ENCODE results near the gene NRIP1. TPM values are rescaled to one million over a fixed set of nuclear protein-coding genes. Genes with fewer than 3 reads are reported as not detected.
"Not testable (repeated sequence)": the region's sequence is repeated elsewhere in the genome, so short reads cannot be mapped to it uniquely, and the experiment has no call there.

The NRIP1 gene
- total RNA-seq, 1 donor: 121 TPM

- no peak for DNase-seq (ENCODE audit: low read depth in 2 of 3, low spot score in 2 of 3)
These were observed 25.0 kb downstream of the NRIP1 start for GRCh38 chr21:15039607-15040299.

GRCh38 chr21:15037900-15038293 lies 26.9 kb downstream of the NRIP1 start:
- no peak for DNase-seq (ENCODE audit: low read depth in 2 of 3, low spot score in 2 of 3)

- no peak for DNase-seq (ENCODE audit: low read depth in 2 of 3, low spot score in 2 of 3)
These were observed 27.5 kb downstream of the NRIP1 start for GRCh38 chr21:15037095-15037899.

DNA sequence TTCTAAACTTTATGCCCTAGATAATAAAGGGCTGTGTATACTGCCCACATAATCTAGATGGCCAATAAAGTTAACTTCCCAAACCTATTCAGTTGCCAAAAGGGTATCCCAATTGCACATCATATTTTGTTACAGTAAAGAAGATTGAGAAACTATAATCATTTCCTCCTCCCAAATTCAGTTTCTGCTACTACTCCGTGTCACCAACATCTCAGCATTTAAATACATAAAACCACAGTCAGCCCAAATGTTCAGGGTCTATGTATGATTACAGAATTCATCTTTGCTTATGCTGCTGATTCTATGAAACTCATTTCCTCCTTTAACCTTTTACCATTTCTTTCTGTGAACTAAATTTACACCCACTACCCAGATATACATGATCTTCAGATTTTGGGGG lies 28.6 kb downstream of the NRIP1 start:
- DNase-seq (ENCODE audit: low read depth in 2 of 3, low spot score in 2 of 3): no peak

DNA sequence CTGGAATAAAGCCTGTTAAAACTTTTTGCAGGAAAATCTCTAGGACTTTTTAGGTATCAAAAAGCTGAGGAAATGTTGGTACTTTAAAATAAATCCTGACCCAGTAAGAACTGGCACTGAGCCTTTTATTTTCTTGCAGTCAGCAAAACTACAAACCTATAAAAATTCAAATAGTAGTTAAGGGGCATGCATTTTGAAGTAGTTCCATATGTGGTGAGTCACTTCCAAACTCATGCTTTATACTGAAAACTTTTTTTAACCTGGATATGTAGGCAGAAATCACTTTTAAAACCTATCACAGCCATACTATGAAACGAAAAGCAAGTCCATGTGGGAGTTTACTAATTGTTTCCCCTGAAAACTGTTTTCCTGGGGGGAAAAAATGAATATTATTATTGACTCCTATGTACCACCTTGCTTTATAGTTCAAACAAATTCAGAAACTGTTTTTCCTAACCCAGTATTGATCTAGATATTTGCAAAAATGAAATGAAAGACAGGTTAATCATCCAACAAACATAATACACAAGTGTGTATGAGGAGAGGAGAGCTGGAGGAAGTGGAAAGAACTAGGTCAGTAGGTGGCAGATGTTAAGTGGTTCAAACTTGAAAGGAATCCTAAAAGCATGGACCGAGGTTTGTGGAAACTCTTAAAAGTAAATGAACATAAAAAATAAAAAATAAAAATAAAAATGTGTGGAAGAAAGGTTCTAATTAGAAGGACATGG lies 30.5 kb downstream of the NRIP1 start:
- no peak for DNase-seq (ENCODE audit: low read depth in 2 of 3, low spot score in 2 of 3)

DNA sequence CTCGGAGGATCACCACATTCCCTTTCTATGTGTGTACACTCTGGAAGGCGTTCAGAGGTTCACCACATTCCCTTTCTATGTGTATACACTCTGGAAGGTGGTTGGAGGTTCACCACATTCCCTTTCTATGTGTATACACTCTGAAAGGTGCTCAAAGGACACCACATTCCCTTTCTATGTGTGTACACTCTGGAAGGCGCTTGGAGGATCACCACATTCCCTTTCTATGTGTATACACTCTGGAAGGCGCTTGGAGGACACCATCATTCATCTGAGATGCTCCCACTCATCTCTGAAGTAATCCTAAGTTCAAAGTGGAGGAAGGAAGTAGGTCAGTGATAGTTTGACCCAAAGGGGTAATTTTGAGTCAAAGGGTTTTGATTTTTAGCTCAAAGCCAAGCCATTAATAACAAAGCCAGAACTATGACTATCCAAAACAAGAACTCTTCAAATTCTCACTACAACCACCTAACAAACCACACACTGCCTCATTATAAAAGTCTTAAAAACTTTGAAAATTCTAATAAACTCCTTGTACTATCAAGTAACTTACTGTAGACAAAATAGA lies 32.9 kb downstream of the NRIP1 start:
- no peak for DNase-seq (ENCODE audit: low read depth in 2 of 3, low spot score in 2 of 3)

DNA sequence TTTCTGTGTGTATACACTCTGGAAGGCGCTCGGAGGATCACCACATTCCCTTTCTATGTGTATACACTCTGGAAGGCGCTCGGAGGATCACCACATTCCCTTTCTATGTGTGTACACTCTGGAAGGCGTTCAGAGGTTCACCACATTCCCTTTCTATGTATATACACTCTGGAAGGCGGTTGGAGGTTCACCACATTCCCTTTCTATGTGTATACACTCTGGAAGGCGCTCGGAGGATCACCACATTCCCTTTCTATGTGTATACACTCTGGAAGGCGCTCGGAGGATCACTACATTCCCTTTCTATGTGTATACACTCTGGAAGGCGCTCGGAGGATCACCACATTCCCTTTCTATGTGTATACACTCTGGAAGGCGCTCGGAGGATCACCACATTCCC lies 33.4 kb downstream of the NRIP1 start:
- not testable (repeated sequence) for DNase-seq (ENCODE audit: low read depth in 2 of 3, low spot score in 2 of 3)

- DNase-seq (ENCODE audit: low read depth in 2 of 3, low spot score in 2 of 3): not testable (repeated sequence)
These were observed 33.9 kb downstream of the NRIP1 start for GRCh38 chr21:15030861-15031260.

- peak in 1 of 3 donors; percentile 24 for DNase-seq (ENCODE audit: low read depth in 2 of 3, low spot score in 2 of 3)
These were observed 35.7 kb downstream of the NRIP1 start for GRCh38 chr21:15029077-15029476.

DNA sequence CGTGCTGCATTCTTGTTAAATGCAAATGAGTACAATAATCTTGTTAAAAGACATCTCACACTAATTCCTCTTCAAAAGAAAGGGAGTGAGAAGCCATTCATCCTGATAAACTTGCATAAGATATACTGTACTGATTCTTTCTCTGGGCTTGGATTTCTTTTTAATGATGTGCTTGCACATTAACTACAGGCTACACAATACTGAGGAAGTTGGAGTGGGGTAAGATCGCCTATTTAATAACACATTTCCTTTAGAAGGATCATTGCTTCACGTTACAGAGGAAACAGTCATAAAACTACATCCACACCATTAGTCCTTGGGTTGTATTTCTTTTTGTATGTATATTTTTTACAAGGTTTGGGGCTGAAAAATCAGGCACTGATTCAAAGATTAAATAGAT lies 36.6 kb downstream of the NRIP1 start:
- DNase-seq (ENCODE audit: low read depth in 2 of 3, low spot score in 2 of 3): no peak

DNA sequence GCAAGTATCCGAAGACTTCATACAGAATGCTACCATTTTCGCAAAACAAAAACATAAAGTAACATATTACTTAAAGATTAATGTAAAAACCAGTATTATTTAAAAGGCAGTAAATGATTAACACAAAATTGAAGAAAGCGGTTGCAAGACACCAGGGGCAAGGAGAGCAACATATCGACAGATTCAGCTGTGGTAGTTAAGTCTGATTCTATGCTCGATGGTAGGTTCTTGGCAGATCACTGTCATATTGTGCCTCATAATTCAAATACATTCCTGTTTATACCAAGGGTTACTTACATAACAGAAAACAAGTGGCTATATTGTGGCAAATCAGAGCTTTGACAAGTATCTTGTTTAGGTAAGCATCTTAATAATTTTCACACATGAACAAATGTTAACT lies 37.7 kb downstream of the NRIP1 start:
- DNase-seq (ENCODE audit: low read depth in 2 of 3, low spot score in 2 of 3): no peak

- no peak for DNase-seq (ENCODE audit: low read depth in 2 of 3, low spot score in 2 of 3)
These were observed 38.4 kb downstream of the NRIP1 start for GRCh38 chr21:15026370-15026769.

GRCh38 chr21:15023776-15024175 lies 41.0 kb downstream of the NRIP1 start:
- DNase-seq (ENCODE audit: low read depth in 2 of 3, low spot score in 2 of 3): no peak

GRCh38 chr21:15022608-15023261 lies 42.1 kb downstream of the NRIP1 start:
- DNase-seq (ENCODE audit: low read depth in 2 of 3, low spot score in 2 of 3): no peak

DNA sequence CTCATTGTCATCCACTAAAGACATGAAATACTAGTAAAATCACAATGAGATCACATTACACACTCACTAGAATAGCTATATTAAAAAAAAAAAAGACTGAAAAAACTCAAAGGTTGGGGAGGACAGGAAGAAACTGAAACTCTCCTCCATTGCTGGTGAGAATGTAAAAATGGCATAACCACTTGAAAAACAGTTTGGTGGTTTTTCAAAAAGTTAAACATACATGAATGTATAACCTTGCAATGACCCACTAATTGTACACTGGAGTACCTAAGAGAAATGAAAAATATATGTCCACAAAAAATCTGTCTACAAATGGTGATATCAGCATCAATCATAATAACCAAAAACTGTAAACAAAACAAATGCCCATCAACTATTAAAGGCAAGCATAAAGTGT lies 44.0 kb downstream of the NRIP1 start:
- DNase-seq (ENCODE audit: low read depth in 2 of 3, low spot score in 2 of 3): no peak

- DNase-seq (ENCODE audit: low read depth in 2 of 3, low spot score in 2 of 3): no peak
These were observed 46.4 kb downstream of the NRIP1 start for GRCh38 chr21:15018382-15018781.

DNA sequence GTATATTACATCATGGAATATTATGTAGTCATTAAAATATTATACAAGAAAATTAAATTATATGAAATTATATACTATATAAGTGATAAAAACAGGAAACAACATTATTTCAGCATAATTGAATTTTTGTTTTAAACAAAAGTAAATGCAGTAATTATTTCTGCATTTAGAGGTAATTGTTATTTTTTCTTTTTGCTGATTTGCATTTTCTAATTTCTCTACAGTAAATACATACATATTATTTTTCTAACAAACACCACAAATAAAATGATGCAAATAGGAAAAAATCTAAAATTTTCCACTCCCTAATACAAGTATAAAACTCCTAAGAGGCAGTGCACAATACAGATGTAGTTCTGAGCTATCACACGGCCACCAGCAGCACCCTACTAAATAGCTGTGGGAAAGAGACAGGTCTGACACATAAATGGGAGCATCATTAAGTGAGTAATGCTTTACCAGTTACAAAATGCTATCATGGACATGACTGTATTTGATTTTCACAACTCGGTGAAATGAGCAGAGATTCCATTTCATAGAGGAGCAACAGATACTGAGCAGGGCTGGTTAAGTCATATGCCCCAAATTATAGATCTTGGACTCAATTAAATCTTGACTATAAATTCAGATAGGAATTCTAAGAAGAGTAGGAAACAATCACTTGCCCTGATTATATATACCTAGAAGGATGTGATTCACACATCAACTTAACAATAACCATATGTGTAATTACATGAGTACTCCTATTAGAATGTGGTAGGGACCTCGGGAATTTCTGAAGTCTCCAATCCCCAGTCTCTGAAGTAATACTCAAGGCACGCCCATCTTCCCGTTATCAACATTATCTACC lies 49.0 kb downstream of the NRIP1 start:
- DNase-seq (ENCODE audit: low read depth in 2 of 3, low spot score in 2 of 3): no peak

- DNase-seq (ENCODE audit: low read depth in 2 of 3, low spot score in 2 of 3): no peak
These were observed 50.6 kb downstream of the NRIP1 start for GRCh38 chr21:15014221-15014620.

- no peak for DNase-seq (ENCODE audit: low read depth in 2 of 3, low spot score in 2 of 3)
These were observed 52.8 kb downstream of the NRIP1 start for GRCh38 chr21:15011967-15012366.

GRCh38 chr21:15010645-15011044 lies 54.2 kb downstream of the NRIP1 start:
- DNase-seq (ENCODE audit: low read depth in 2 of 3, low spot score in 2 of 3): no peak

Data from hematopoietic multipotent progenitor cell (in vitro differentiated cells).